ENCODE measurements around the gene ANXA5.
A peak's percentile ranks its signal among the peaks of the same experiment; 100 is the strongest.

Gene ANXA5

GRCh38 chr4:121696581-121697461 is at the start of gene ANXA5:
ANXA5 (minus strand) TSS chr4:121696980; CDS start chr4:121696589, 391 bp downstream.
- peak; percentile 14 for TF ChIP-seq CTCF (IDR thresholded peaks at IDR 0.05; ENCODE audit: insufficient read depth, low read depth, low read length, missing control alignments)
- H3K4me3 ChIP-seq (ENCODE audit: low read depth, low read length): peak within 1 kb of the TSS; percentile 91
- DNase-seq (ENCODE audit: low read depth): peak; percentile 91

GRCh38 chr4:121742794-121743193 is 46.0 kb upstream of the ANXA5 start:
- no peak for DNase-seq (ENCODE audit: low read depth)
- no peak overlapping the region for H3K4me3 ChIP-seq (ENCODE audit: low read depth, low read length)
- TF ChIP-seq CTCF (IDR thresholded peaks at IDR 0.05; ENCODE audit: insufficient read depth, low read depth, low read length, missing control alignments): no peak

DNA sequence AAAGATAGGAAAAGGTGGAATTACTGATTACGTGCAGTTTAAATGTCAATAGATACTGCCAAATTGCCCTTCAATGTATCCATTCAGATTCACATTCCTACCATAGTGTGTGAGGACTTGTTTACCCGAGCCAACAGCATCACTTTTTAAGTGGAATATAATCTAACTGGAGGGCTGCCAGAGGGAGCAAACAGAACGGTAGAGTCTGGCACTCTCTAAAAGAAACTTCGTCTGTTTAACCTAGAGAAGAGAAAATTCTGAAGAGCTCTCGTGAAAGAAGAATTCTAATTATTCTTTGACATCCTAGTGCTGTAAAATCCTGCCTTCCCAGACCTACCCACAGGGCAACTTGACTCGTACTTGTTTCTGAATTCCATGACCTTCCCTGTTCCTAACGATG is 45.0 kb upstream of the ANXA5 start:
- no peak overlapping the region for H3K4me3 ChIP-seq (ENCODE audit: low read depth, low read length)
- no peak for TF ChIP-seq CTCF (IDR thresholded peaks at IDR 0.05; ENCODE audit: insufficient read depth, low read depth, low read length, missing control alignments)
- no peak for DNase-seq (ENCODE audit: low read depth)

DNA sequence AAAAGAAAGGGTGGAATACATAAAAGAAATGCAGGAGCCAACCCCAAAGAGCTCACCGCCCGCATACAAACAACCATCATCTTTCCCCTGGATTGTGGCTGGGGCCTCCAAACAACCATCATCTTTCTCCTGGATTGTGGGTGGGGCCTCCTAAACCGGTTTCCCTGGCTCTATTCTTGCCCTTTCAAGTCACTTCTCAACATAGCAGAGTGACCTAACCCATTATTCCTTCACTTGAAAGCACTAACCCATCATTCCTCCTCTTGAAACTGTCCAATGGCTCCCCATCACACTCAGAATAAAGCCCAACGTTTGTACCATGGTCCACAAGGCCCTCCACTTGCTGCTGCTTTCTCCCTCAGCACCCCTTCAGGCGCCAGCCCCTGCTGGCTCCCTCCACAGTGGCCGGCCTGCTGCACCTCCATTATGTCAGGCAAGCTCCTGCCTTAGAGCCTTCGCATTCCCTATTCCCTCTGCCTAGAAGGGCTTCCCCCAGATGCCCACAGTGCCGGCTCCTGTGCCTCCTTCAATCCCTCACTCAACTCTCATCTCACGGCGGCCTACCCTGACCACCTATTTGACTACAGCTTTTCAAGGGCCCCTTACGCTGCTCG is 44.1 kb upstream of the ANXA5 start:
- H3K4me3 ChIP-seq (ENCODE audit: low read depth, low read length): no peak overlapping the region
- no peak for TF ChIP-seq CTCF (IDR thresholded peaks at IDR 0.05; ENCODE audit: insufficient read depth, low read depth, low read length, missing control alignments)
- no peak for DNase-seq (ENCODE audit: low read depth)

GRCh38 chr4:121739575-121739974 is 42.8 kb upstream of the ANXA5 start:
- no peak for DNase-seq (ENCODE audit: low read depth)
- TF ChIP-seq CTCF (IDR thresholded peaks at IDR 0.05; ENCODE audit: insufficient read depth, low read depth, low read length, missing control alignments): no peak

DNA sequence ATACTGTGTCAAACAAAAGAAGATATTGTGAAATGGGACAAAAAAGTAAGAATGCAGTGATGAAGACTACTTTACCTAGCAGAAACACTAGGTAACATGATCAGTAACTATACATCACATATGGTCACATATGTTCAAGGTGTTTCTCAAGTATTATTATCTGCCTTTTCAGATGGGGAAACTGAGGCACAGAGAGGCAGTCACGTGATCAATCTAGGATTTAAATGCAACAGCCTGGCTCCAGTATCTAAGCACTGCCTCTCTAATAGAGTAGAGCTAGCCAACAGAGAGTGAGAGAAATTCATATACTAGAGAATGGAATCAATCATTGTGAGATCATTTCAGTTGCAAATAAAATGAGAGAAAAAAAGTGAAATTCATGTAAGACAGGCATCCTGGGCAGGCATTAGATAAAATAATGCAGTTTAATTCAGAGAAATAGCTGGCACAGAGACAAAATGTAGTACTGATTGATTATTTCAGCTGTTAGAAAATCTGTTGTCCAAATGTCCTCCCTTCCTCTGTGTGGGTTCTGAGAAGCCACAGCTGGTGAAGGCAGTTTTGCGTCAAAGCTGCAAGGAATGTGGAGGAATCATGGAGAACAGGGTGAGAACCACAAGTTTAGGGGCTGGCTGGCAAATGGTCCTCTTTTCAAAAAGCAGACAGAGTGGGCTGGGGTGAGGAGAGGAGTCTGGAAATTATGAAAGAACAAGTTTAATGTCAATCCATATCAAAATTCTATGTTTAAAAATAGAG is 42.2 kb upstream of the ANXA5 start:
- no peak for TF ChIP-seq CTCF (IDR thresholded peaks at IDR 0.05; ENCODE audit: insufficient read depth, low read depth, low read length, missing control alignments)
- no peak for DNase-seq (ENCODE audit: low read depth)
- H3K4me3 ChIP-seq (ENCODE audit: low read depth, low read length): no peak overlapping the region

More at GRCh38 chr4:121739575-121739974, 42.8 kb upstream of the ANXA5 start:
- no peak overlapping the region for H3K4me3 ChIP-seq (ENCODE audit: low read depth, low read length)

All from GM12865 (cell line).